Stimulated activated CD8-positive, alpha-beta memory T cell treated with anti-CD3 and anti-CD28 coated beads, Interleukin-12 subunit alpha, Interleukin-12 subunit beta, amount 100 ng/mL, for 24 hours (primary cell): ENCODE results near the gene TUG1.

Source experiments
- DNase-seq: peaks from one replicate; pipeline ENCODE4 v3.0.0-alpha.2; 2020; ENCODE audit errors: extremely low read depth

TUG1 gene

DNA sequence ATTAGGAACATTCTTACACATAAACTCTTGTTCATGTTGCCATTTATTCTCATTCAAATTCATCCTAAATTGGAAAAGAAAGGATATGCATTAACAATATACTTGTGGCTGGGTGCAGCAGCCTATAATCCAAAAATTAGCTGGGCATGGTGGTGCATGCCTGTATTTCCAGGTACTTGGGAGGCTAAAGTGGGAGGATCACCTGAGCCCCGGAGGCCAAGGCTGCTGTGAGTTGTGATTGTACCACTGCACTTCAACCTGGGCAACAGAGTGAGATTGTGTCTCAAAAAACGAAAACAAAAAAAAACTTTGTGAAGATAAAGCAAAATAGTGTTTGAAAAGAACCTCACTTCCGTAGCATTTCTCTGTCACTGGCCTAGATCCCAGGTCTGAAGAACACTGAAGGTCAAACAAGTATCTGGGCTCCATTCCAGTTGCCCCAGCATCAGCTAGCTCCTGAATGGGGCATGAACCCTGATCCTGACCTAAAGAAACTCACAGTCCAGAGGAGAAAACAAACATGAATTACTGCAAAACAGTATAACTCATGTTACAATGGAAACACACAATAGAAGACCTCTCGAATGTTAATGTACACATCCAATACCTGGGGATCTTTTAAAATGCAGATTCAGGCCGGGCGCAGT, 32.2 kb downstream of the TUG1 start:
- DNase-seq: no peak

DNA sequence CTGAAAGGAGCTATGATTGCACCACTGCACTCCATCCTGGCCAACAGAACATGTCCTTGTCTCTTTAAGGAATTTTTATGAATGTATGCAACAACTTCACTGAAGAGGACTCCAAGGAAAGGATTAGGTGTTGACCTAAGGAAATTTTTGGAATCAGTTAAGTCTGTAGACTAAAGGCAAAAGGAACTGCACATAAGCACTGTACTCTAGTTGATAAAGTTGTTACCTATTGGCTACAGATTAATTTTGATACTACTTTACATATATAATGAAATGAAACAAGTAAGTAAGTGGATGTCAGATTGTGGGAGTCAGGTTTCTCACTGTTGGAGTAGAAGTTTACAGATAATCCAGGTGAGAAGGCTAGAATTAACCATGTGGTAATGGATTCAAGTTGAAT, 36.5 kb downstream of the TUG1 start:
- no peak for DNase-seq

DNA sequence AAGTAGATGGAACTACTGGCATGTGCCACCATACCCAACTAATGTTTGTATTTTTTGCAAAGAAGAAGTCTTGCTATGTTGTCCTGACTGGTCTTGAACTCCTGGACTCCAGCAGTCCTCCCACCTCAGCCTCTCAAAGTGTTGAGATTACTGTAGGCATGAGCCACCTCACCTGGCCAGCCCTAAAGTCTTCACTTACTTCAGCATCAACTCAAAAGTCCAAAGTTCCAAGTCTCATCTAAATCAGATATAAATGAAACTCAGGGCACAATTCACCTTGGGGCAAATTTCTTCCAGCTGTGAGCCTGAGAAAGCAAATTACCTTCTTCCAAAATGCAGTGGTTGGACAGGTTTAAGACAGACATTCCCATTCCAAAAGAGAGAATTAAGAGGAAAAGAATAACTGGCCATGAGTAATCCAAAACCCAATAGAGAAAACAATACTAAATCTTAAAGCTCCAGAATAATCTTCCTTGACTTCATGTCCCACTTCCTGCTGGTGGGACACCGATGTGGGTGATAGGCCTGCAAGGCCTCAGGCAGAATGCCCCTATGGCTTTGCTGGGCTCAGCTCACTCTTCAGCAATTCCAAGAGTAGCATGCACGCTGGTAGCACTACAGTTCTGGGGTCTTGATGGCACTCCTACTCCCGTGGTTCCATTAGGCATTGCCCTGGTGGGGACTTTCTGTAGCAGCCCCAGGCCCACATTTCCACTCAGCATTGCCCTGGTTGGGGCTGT, 50.3 kb downstream of the TUG1 start:
- no peak for DNase-seq

DNA sequence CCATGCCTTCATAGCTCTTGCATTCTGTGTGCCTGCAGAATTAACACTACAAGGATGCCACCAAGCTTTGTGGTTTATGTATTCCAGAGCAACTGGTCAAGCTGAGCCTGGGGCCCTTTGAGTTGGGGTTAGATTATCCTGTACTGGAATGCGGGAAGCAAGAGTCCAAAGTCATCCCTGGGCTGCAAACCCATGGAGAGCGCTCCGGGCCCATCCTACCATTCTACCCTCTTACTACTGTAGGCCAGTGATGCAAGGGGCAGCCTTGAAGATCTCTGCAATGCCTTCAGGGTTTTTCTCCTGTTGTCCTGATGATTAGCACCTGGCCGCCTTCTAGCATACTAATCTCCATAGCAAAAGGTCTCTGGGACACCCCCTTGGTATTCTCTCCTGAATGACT, 51.3 kb downstream of the TUG1 start:
- no peak for DNase-seq

DNA sequence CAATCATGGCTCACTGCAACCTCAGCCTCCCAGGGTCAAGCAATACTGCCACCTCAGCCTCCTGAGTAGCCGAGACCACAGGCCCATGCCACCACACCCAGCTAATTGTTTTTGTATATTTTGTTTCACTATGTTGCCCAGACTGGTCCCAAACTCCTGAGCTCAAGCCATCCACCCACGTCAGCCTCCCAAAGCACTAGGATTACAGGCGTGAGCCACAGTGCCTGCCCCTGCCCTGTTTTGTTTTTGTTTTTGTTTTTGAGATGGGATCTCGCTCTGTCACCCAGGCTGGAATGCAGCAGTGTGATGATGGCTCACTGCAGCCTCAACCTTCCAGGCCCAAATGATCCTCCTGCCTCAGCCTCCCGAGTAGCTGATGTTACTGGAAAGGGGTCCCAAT, 53.5 kb downstream of the TUG1 start:
- DNase-seq: no peak
